ENCODE results near the gene WASHC4.

Gene WASHC4

GRCh38 chr12:105204127-105204526 lies 96.6 kb downstream of the WASHC4 start:
- H3K27ac ChIP-seq, result no peak overlapping the region

GRCh38 chr12:105204916-105205315 lies 97.4 kb downstream of the WASHC4 start:
- no peak overlapping the region for H3K27ac ChIP-seq
- DNase-seq (ENCODE audit: low read depth, low spot score), result no peak

More at GRCh38 chr12:105204127-105204526, 96.6 kb downstream of the WASHC4 start:
- no peak for DNase-seq (ENCODE audit: low read depth, low spot score)

- H3K27ac ChIP-seq, result no peak overlapping the region
- no peak for DNase-seq (ENCODE audit: low read depth, low spot score)
Measured at GRCh38 chr12:105205322-105206048, 98.0 kb downstream of the WASHC4 start.

GRCh38 chr12:105206686-105207374 lies 99.3 kb downstream of the WASHC4 start:
- no peak for DNase-seq (ENCODE audit: low read depth, low spot score)
- no peak overlapping the region for H3K27ac ChIP-seq

GRCh38 chr12:105209091-105209490 lies 101.6 kb downstream of the WASHC4 start:
- no peak for DNase-seq (ENCODE audit: low read depth, low spot score)
- no peak overlapping the region for H3K27ac ChIP-seq

GRCh38 chr12:105212438-105212837 lies 104.9 kb downstream of the WASHC4 start:
- no peak overlapping the region for H3K27ac ChIP-seq

GRCh38 chr12:105214148-105214547 lies 106.6 kb downstream of the WASHC4 start:
- no peak for DNase-seq (ENCODE audit: low read depth, low spot score)
- peak overlapping the region; percentile 46 for H3K27ac ChIP-seq

More at GRCh38 chr12:105212438-105212837, 104.9 kb downstream of the WASHC4 start:
- DNase-seq (ENCODE audit: low read depth, low spot score), result no peak

GRCh38 chr12:105214670-105215375 lies 107.3 kb downstream of the WASHC4 start:
- H3K27ac ChIP-seq, result peak overlapping the region; percentile 46
- DNase-seq (ENCODE audit: low read depth, low spot score), result peak; percentile 44

- H3K27ac ChIP-seq, result no peak overlapping the region
- DNase-seq (ENCODE audit: low read depth, low spot score), result no peak
Measured at GRCh38 chr12:105218434-105218833, 110.9 kb downstream of the WASHC4 start.

Data from epithelial cell of prostate (primary cell).